HepG2 (cell line): Measurements from ENCODE around the gene ITM2A.

Experiments used
- ARHGAP35 ChIP-seq: sonication (generic); formaldehyde crosslinking; IDR thresholded peaks from 2 replicates; pipeline ENCODE4 v1.9.0; 2022; ENCODE audit warnings: mild to moderate bottlenecking, inconsistent platforms, moderate library complexity, missing genetic modification reagents, borderline replicate concordance
- EP300 ChIP-seq, 3 experiments: sonication (generic) in 1 of 3; formaldehyde crosslinking in 1 of 3; IDR thresholded peaks; 2 replicates each; pipeline versions ENCODE4 v1.5.1 to v1.6.1; 2011 to 2020; ENCODE audit warnings: low read depth in 2 of 3, low read length in 2 of 3, borderline replicate concordance in 1 of 3, improper control_type of control experiment in 1 of 3, mild to moderate bottlenecking in 1 of 3, missing genetic modification reagents in 1 of 3, moderate library complexity in 1 of 3
- PRMT3 ChIP-seq: sonication (generic); formaldehyde crosslinking; IDR thresholded peaks from 2 replicates; pipeline ENCODE4 v1.8.1; 2022; ENCODE audit warnings: low read depth, mild to moderate bottlenecking, moderate library complexity, missing genetic modification reagents, borderline replicate concordance
- SETDB1 ChIP-seq: sonication (generic); formaldehyde crosslinking; IDR thresholded peaks from 2 replicates; pipeline ENCODE4 v1.5.1; 2020; ENCODE audit warnings: missing genetic modification reagents, mild to moderate bottlenecking, borderline replicate concordance
- TCF7 ChIP-seq: sonication (generic); IDR thresholded peaks from 2 replicates; pipeline ENCODE4 v1.6.1; 2016; ENCODE audit warnings: antibody characterized with exemption, low read depth
- ZNF350 ChIP-seq: sonication (generic); formaldehyde crosslinking; IDR thresholded peaks from 2 replicates; pipeline ENCODE4 v1.4.0; 2020; ENCODE audit warnings: mild to moderate bottlenecking, low read depth, missing genetic modification reagents, borderline replicate concordance
- ZNF460 ChIP-seq: sonication (generic); formaldehyde crosslinking; IDR thresholded peaks from 2 replicates; pipeline ENCODE4 v1.5.1; 2020; ENCODE audit warnings: missing genetic modification reagents, mild to moderate bottlenecking, borderline replicate concordance
- ZSCAN22 ChIP-seq: sonication (generic); formaldehyde crosslinking; IDR thresholded peaks from 2 replicates; pipeline ENCODE4 v1.4.0; 2020; ENCODE audit warnings: mild to moderate bottlenecking, missing genetic modification reagents
- TF ChIP-seq, protein P1 (sequence below): IDR thresholded peaks from 2 replicates; pipeline ENCODE4 v1.6.1; 2018; ENCODE audit warnings: missing genetic modification reagents
- TF ChIP-seq, protein P2 (sequence below): sonication (generic); formaldehyde crosslinking; IDR thresholded peaks from 2 replicates; pipeline ENCODE4 v1.4.0; 2020; ENCODE audit warnings: missing genetic modification reagents
- TF ChIP-seq, protein P3 (sequence below): sonication (generic); formaldehyde crosslinking; IDR thresholded peaks from 2 replicates; pipeline ENCODE4 v1.8.0; 2022; ENCODE audit warnings: missing genetic modification reagents, mild to moderate bottlenecking, moderate library complexity, borderline replicate concordance
- TF ChIP-seq, protein P4 (sequence below): sonication (generic); formaldehyde crosslinking; IDR thresholded peaks from 2 replicates; pipeline ENCODE4 v1.5.0; 2020; ENCODE audit warnings: mild to moderate bottlenecking, missing genetic modification reagents, moderate library complexity
- TF ChIP-seq, protein P5 (sequence below): sonication (generic); formaldehyde crosslinking; IDR thresholded peaks from 2 replicates; pipeline ENCODE4 v1.5.0; 2020; ENCODE audit warnings: missing genetic modification reagents
- TF ChIP-seq, protein P6 (sequence below): sonication (generic); formaldehyde crosslinking; IDR thresholded peaks from 2 replicates; pipeline ENCODE4 v1.4.0; 2020; ENCODE audit warnings: missing genetic modification reagents

DNA sequence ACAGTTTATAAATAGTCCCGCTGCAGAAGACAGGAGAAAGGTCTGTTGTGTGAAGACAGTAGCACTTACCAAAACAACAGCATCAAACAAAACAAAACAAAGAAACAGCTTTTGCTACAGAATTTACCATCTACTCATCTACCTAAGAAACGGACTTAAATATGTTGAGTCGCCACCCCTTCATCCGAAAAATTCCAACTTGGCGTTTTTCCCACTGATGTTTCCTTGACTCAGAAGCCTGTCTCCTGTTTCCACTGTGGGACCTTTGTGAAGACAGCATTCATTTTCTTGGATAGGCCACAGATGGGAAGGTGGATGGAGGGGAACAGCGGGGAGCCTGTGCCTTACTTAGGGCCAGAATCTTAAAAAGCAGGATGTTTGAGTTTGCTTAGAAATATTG, 1.3 kb upstream of the ITM2A start:
- TF ChIP-seq, protein P1, sequence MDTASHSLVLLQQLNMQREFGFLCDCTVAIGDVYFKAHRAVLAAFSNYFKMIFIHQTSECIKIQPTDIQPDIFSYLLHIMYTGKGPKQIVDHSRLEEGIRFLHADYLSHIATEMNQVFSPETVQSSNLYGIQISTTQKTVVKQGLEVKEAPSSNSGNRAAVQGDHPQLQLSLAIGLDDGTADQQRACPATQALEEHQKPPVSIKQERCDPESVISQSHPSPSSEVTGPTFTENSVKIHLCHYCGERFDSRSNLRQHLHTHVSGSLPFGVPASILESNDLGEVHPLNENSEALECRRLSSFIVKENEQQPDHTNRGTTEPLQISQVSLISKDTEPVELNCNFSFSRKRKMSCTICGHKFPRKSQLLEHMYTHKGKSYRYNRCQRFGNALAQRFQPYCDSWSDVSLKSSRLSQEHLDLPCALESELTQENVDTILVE (CRISPR knock-in tag) = no peak
- TF ChIP-seq, protein P2, sequence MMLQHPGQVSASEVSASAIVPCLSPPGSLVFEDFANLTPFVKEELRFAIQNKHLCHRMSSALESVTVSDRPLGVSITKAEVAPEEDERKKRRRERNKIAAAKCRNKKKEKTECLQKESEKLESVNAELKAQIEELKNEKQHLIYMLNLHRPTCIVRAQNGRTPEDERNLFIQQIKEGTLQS (CRISPR knock-in tag) = no peak
- TF ChIP-seq PRMT3 (CRISPR knock-in tag) = no peak
- TF ChIP-seq ZNF460 (CRISPR knock-in tag) = no peak
- TF ChIP-seq, protein P3, sequence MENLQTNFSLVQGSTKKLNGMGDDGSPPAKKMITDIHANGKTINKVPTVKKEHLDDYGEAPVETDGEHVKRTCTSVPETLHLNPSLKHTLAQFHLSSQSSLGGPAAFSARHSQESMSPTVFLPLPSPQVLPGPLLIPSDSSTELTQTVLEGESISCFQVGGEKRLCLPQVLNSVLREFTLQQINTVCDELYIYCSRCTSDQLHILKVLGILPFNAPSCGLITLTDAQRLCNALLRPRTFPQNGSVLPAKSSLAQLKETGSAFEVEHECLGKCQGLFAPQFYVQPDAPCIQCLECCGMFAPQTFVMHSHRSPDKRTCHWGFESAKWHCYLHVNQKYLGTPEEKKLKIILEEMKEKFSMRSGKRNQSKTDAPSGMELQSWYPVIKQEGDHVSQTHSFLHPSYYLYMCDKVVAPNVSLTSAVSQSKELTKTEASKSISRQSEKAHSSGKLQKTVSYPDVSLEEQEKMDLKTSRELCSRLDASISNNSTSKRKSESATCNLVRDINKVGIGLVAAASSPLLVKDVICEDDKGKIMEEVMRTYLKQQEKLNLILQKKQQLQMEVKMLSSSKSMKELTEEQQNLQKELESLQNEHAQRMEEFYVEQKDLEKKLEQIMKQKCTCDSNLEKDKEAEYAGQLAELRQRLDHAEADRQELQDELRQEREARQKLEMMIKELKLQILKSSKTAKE (CRISPR knock-in tag) = no peak
- TF ChIP-seq, protein P4, sequence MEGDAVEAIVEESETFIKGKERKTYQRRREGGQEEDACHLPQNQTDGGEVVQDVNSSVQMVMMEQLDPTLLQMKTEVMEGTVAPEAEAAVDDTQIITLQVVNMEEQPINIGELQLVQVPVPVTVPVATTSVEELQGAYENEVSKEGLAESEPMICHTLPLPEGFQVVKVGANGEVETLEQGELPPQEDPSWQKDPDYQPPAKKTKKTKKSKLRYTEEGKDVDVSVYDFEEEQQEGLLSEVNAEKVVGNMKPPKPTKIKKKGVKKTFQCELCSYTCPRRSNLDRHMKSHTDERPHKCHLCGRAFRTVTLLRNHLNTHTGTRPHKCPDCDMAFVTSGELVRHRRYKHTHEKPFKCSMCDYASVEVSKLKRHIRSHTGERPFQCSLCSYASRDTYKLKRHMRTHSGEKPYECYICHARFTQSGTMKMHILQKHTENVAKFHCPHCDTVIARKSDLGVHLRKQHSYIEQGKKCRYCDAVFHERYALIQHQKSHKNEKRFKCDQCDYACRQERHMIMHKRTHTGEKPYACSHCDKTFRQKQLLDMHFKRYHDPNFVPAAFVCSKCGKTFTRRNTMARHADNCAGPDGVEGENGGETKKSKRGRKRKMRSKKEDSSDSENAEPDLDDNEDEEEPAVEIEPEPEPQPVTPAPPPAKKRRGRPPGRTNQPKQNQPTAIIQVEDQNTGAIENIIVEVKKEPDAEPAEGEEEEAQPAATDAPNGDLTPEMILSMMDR (CRISPR knock-in tag) = no peak
- TF ChIP-seq, protein P5, sequence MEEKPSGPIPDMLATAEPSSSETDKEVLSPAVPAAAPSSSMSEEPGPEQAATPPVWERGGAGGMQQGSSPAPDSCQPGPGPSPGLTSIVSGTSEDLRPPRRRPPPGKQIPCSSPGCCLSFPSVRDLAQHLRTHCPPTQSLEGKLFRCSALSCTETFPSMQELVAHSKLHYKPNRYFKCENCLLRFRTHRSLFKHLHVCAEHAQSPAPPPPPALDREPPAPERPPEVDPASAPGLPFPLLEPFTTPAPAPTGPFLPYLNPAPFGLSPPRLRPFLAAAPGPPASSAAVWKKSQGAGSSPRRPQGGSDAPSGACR (CRISPR knock-in tag) = no peak
- no peak for TF ChIP-seq ZNF350
- no peak for TF ChIP-seq TCF7
- TF ChIP-seq ZSCAN22 = no peak
- TF ChIP-seq ARHGAP35 (CRISPR knock-in tag) = no peak
- TF ChIP-seq SETDB1 (CRISPR knock-in tag) = no peak
- TF ChIP-seq, protein P6, sequence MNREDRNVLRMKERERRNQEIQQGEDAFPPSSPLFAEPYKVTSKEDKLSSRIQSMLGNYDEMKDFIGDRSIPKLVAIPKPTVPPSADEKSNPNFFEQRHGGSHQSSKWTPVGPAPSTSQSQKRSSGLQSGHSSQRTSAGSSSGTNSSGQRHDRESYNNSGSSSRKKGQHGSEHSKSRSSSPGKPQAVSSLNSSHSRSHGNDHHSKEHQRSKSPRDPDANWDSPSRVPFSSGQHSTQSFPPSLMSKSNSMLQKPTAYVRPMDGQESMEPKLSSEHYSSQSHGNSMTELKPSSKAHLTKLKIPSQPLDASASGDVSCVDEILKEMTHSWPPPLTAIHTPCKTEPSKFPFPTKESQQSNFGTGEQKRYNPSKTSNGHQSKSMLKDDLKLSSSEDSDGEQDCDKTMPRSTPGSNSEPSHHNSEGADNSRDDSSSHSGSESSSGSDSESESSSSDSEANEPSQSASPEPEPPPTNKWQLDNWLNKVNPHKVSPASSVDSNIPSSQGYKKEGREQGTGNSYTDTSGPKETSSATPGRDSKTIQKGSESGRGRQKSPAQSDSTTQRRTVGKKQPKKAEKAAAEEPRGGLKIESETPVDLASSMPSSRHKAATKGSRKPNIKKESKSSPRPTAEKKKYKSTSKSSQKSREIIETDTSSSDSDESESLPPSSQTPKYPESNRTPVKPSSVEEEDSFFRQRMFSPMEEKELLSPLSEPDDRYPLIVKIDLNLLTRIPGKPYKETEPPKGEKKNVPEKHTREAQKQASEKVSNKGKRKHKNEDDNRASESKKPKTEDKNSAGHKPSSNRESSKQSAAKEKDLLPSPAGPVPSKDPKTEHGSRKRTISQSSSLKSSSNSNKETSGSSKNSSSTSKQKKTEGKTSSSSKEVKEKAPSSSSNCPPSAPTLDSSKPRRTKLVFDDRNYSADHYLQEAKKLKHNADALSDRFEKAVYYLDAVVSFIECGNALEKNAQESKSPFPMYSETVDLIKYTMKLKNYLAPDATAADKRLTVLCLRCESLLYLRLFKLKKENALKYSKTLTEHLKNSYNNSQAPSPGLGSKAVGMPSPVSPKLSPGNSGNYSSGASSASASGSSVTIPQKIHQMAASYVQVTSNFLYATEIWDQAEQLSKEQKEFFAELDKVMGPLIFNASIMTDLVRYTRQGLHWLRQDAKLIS (CRISPR knock-in tag) = no peak
- TF ChIP-seq EP300 (IDR thresholded peaks at IDR 0.05; ENCODE audit: low read depth in 2 of 2, low read length in 2 of 2) = no peak
- no peak for TF ChIP-seq EP300 (CRISPR knock-in tag; IDR thresholded peaks at IDR 0.05; ENCODE audit: borderline replicate concordance)
